NCI-H2029 (cell line): ENCODE results near the gene USHBP1.

Experiments
- DNase-seq: peaks from one replicate; lab custom pipeline; 2025; lab: John Stamatoyannopoulos, UW

USHBP1 gene

DNA sequence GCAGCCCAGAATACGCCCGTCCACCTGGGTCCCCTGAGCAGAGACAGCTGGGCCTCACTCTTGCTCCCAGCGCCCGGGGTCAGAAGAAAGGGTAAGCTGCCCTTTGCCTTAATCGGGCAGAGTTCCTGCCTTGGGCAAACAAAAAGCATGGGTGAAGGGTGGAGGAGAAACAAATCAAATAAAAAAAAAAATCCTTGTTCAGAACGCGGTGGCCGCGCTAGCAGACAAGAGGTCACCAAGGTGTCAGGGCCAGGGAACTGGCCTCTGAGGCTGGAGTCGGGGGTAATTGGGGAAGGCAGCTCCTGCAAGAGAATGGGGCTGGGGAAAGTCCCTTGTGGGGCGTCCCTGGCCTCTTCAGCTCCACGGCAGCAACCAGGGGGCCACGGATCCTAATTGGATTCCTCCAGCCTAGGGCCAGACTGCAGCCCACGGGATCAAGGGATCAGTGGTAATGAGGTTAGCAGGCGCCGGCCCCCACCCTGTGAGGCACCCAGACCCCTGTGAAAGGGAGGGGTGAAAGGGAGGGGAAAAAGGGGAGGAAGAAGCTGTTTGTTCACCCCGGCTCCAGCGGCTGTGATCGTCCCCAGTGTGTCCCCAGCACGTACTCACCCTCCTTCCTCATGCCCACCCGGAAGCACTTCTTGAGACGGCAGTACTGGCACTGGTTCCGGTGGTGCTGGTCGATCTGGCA, 24.3 kb downstream of the USHBP1 start:
- DNase-seq: no peak

DNA sequence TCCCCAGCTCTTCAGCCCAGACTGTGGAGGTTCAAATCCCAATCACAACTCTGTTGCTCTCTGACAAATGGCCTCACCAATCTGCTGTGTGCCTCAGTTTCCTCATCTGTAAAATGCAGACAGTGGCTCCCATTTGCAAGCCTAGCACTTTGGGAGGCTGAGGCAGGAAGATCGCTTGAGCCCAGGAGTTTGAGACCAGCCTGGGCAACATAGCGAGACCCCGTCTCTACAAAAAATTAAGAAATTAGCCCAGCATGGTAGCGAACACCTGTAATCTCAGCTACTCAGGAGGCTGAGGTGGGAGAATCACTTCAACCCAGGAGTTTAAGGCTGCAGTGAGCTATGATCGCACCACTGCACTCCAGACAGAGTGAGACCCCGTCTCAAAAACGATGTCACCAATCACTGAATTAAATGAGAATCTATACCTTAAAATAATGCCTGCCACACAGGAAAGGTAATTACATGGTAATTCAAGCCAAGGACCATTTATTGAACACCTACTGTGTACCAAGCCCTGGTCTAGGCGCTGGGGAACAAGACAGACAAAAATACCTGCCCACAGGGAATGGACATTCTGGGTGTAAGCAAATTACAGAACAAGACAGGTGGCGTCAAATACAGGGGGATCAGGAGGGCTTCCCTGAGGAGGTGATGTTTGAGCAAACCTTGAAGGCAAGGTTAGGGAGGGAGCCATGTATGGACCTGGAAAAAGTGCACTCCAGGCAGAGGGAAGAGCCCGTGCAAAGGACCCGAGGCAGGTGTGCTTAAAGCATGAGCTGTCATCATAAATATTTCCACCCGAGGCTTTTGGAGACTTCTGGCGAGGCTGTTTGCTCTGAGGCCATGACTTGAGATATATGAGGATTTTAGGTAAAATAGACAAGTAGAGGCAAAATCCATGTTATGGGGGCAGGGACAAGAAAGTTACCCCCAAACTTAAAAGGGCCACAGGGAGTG, 26.5 kb downstream of the USHBP1 start:
- DNase-seq: no peak

DNA sequence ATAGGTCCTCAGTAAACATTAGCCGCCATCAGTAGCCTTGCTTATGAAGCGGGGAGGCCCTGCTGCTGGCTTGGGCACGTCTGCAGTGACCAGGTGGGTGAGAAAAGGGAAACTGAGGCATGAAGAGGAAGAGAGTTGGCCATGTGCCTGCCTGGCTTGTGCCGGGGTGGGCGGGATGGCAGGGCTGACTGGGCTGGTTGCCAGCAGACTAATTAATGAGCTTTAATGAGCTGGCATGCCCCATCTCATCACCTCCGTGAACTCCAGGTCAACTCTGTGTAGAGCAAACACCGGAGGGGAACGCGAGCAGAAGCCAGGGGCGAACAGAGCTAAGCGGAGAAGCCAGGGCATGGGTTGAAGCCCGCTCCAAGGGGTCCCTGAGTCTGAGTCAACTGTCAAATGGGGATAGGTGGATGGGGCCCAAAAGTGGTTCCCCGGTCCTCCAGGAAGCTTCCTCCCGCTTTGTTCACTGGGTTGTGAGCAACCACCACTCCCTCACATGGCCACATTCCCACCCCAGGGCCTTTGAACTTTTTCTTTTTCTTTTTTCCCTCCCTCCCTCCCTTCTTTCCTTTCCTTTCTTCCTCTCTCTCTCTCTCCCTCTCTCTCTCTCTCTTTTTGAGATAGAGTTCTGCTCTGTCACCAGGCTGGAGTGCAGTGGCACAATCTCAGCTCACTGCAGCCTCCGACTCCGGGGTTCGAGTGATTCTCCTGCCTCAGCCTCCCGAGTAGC, 27.6 kb downstream of the USHBP1 start:
- no peak for DNase-seq

DNA sequence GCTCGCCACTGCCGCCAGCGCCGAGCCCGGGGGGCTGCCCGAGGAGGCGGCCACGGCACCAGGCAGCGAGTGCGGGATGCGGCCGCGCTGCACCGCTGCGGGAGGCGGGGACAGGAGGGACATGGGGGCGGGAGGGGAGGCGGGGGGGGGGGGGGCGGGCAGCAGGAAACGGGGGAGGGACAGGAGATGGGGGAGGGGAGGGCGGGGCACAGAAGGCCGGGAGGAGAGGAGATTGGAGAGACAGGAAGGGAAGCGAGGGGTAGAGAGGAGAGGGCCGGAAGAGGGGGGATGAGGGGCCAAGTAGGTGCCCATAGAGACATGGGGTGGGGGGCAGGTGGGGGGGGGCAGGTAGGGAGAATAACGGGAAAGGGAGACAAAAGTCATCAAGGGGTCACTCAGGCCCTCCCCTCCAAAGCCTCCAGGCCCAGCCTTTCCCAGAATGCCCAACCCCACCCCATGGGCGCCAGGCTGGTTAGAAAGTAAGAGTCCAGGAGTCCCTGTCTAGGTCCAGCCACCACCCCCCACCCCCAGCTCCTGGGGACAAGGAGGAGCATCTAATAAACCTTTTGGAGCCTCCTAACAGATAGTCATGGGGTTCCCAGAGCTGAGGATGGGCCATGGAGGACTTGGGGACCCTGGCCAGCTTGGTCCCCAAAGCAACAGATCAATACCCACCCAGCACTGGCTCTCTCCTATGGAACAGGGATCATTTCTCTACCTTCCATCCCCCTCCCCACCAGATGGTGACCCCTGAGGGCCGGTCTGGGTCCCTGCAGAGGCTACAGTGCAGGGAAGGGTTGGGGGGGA, 28.4 kb downstream of the USHBP1 start:
- DNase-seq: peak; percentile 57

DNA sequence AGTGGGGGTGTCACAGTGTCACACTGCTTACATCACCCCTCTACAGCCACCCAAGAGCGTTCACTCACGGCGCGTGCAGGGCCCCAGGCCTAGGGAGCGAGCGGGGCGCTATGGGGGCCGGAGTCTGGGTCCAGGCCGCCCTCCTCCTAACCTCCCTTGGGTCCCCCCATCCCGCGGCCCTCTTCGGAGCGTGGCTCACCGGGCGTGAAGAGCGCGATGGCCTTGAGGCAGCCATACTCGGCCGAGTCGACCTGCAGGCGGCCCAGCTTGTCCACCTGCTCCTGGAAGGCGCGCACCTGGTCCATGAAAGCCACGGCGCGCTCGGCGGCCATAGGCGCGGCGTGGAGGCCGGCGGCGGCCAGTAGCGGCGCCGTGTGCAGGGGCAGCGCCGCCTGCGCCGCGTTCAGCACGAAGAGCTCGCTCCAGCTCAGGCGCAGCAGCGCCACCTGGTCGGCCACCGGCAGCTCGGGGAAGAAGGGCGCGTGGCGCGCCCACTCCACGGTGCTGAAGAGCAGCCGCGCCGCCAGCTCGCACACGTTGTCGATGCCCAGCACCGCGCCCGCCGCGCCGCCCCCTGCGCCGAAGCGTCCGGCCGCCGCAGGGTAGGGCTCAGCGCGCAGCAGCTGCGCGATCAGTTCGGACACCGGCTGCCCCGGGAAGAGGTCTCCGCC, 29.1 kb downstream of the USHBP1 start:
- peak; percentile 59 for DNase-seq

DNA sequence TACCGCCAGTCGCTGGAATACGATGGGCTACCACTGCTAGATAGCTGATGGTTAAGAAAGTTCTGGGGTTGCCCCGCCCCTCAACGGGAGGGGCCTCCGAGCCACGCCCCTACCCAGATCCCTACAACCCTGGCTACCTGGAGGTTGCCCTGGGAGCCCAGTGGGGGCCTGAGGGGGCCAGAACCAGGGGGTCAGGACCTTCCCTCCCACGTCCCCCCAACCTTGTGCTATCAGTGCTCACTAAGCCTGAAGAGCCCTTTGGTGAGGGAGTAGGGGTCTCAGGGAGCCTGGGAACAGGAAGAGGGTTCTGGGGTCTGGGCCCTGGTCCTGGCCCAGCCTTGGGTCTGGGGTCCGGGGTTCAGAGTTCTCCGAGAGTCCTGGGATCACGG, 29.6 kb downstream of the USHBP1 start:
- peak; percentile 35 for DNase-seq

DNA sequence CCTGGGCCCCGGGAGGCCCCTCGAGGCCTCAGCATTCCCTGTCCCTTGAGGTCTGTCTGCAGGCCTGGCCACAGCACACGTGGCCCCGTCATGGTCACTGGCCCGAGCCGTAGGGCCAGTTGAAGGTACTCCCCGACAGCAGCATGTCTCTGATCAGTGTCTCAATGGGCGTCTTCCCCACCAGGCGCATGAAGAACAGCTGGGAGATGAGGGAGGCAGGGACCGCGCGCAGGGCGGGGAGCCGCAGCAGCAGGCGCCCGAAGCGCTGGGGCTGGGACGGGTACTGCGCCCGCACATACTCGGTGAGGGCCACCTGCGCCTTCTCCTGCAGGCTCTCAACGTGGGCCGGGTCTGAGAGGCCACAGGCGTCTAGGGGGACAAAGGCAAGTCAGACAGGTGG, 32.3 kb downstream of the USHBP1 start:
- no peak for DNase-seq

DNA sequence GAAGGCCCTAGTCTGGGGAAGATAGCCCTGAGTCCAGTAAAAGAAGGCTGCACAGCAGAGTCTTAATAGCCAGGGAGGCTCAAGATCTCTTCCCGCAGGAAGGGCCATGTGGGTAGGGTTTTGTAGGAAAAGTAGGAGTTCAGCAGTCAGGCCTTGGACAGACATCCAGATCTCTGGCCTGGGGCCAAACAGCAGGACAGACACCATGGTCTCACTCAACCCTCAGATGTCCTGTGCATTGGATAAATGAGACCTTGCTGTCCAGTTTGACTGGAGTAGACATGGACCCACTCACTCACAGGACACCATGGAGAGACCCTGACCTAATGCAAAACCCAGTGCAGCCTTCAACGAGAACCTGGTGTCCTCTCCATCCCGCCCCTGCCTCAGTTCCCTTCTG, 34.7 kb downstream of the USHBP1 start:
- no peak for DNase-seq

DNA sequence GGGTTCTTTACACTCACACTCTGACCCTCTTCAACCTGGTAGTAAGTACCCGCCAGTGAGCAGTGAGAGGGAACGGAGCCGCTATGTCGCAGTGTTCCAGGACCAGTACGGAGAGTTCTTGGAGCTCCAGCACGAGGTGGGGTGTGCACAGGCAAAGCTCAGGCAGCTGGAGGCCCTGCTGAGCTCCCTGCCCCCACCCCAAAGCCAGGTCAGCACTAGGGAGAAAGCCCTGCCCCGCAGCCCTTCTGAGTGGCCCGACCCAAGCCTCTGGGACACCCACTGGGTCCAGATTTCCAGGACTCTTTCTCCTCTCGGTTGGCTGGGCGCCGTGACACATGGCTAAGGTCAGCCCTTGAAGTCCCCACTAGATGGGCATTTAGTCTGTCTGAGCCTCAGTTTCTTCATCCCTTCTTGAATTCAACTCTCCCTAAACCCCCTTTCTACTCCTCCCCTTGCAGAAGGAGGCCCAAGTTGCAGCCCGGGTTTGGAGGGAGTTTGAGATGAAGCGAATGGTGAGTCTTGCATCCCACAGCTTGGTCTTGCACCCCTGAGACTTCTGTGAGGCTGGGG, 36.7 kb downstream of the USHBP1 start:
- no peak for DNase-seq

DNA sequence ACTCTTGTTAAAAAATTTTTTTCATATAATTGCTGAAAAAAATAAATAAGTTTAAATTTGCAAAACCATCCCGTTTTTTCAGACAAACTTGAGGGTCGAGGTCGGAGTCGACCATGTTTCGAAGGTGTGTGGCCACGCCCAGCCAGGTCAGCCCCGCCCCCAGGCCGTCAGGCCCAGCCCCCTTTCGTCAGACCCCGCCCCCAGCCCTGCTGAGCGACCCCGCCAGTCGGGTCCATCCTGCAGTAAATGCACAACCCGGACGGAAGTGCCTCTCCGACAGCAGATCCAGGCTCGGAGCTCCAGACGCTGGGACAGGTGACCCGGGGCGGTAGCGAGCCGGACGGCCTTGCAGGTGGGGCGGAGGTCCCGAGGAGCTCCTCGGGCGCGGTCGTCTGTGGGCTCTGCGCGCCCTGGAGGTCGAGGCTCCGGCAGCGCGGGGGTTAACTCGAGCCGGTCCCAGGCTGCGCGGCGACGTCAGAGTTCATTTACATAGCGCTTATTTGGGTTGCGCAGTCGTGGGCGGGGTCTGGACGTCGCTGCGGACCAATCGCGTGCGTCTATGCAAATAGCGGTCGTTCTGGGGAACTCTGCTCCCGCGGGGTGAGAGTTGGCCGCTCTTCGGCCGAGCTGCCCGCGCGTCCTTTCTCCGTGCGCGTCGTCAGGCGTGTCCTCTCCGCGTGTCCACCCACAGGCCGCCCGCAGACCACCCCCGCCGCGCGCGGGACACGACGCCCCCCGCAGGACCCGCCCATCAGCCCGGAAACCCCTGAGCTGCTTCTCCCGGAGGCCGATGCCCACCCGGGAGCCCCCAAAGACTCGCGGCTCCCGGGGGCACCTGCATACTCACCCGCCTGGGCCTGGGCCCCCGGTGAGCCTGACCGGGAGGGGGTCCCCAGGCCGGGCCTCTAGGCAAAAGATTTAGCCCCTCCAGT, 38.3 kb downstream of the USHBP1 start, which contains the start of gene OCEL1:
OCEL1 (plus strand) TSS at position 225 of the 932 bp plus-strand sequence; CDS start at position 247, 22 bp downstream.
- peak; percentile 96 for DNase-seq

DNA sequence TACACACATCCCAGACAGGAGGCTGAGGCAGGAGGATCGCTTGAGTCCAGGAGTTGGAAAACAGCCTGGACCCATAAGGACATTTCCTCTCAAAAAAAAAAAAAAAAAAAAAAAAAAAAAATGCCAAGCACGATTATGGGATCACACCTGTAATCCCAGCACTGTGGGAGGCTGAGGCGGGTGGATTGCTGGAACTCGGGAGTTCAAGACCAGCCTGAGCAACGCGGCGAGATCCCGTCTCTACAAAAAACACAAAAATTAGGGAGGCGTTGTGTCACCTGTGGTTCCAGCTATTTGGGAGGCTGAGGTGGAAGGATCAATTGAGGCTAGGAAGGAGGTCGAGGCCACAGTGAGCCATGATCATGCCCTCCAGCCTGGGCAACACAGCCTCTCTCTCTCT, 39.5 kb downstream of the USHBP1 start:
- DNase-seq: no peak

DNA sequence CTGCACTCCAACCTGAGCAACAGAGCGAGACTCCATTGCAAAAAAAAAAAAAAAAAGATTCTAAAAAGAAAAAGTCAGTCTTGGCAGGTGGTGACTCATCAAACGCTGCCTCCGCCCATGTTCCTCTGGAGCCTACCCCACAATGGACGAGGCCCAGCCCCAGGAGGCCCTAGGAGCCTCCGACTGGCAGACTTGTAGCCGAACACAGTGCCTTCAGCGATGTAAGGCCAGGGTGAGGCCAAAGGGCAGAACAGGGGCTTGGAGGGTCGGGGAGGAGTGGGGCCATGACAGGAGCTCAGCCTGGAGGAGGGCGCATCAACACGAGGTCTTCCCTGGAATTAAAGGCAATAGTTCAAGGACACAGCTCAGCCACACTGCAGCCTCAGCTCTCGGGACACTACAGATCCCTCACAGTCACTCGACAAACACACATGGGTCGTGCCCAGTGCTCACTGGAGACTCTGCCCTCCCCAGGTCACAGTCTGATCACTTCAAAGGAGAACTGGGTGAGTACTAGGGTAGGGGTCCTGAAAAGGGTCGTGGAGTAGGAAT, 44.3 kb downstream of the USHBP1 start:
- DNase-seq: no peak

DNA sequence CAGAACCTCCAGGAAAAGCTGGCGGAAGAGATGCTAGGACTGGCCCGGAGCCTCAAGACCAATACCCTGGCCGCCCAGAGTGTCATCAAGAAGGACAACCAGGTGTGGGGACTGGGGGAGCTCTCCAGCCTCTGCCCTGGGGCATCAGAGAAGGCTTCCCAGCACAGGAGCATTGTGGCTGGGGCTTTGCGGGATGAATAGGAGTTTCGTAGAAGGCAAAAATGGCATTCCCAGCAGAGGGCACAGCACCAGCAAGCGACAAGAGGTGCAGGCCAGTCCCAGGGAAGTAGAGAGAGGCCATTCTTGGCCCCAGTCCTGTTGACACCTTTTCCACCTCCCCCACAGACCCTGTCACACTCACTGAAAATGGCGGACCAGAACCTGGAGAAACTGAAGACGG, 45.3 kb downstream of the USHBP1 start:
- no peak for DNase-seq

DNA sequence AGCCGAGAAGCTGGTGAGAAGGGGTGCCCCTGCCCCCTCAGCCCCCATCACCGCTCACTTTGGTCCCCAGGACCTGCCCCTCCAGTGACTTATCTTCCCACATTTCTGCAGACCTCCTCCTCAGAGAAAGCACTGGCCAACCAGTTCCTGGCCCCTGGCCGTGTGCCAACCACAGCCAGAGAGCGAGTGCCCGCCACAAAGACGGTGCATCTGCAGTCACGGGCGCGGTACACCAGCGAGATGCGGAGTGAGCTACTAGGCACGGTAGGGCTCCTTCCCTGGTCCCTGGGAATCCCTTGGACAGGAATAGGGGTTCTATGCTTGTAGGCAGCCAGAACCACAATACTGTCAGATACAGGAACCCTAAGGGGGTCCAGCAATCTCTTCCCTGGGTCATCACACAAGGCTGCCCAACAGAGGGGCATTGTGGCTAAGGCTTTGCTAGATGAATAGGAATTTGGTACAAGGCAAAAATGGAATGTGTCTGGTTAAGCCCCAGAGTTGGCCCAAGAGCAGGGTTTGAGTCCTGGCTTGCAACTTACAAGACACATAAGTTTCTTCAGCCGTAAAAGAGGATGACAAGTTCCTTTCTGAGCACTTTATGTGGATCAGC, 48.4 kb downstream of the USHBP1 start:
- DNase-seq: peak; percentile 6

DNA sequence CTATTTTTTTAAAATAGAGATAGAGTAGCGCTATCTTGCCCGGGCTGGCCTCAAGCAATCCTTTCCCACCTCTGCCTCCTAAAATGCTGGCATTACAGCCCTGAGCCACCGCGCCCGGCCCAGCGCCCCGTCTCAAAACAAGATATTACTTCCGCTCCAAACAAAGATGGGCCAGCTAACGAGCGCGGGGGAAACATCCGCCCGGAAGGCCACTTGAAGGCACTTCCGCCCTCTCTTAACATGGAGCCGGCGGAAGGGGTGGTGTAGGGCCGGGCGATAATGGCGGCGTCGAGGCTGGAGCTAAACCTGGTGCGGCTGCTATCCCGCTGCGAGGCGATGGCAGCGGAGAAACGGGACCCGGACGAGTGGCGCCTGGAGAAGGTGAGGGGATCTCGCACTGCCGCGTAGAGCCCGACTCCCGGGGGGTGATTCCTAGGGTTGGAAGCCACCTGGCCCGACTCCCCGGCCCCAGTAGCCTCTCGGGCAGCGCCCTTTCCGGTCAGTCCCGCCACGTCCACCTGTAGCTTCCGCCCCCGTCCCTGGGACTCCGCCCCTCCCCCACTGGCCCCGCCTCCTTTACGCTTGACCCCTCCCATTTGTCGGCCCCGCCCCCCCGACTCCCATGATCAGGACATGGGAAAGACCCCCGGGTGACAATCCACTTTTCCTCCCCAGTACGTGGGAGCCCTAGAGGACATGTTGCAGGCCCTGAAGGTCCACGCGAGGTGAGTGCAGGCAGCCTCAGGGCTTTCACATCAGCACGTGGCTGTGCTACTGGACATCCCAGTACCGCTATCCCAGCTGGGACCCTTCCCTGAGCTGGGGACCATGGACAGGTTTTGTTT, 49.2 kb downstream of the USHBP1 start, which contains the start of gene USE1:
USE1 (plus strand) TSS at position 231 of the 845 bp plus-strand sequence; CDS start at position 280, 49 bp downstream.
- DNase-seq: peak; percentile 91

DNA sequence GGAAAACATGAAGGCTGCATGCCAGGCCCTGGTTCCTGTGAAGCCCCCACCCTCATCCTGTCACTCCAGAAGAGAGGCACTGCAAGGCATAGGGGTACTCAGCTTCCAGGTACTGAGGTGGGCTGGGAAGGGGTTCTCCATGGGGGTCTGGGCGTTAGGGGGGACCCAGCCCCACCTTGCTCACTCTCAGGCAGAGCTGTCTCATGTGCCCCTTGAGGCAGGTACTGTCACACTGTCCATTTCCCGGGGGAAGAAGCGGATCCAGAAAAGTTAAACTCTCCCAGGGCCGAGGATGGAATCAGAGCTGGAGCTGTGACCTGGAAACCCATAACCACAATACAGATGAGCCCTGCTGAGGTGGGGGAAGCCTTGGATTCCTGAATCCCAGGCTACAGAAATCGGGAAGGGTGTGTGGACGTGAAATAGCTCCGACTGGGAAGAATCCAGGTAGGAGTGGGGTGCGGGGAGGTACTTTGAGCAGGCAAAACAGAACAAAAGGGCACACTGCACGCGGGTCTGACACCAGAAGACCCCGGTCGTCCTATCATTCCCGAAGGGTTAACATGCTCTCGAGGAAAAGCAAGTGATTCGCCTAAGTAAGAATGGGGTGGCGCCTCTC, 49.9 kb downstream of the USHBP1 start:
- no peak for DNase-seq

DNA sequence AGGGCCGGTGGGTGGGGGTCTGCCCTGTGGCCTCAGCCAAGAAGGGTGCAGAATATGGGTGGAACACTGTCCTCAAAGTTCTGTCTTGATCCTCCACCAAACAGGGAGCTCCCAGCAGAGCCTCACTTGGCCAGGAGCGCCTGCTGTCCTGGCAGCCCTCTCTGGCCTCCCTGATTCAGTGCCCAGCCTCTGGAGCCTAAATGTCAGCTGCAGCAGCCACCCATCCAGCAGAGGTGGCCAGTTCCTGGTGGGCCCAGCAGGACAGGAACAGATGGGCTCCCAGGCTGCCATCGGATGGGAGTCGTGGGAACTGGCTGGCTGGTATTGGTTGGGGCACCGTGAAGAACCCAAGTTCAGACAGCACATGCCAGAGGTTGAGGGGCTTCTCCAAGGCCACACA, 51.2 kb downstream of the USHBP1 start:
- DNase-seq: no peak
